Esophagus muscularis mucosa (tissue), 3 donors: ENCODE results near the gene GLMN.

Experiments used
- CTCF ChIP-seq, 3 experiments: fragments of 200-600 bp in 2 of 3; fragments of 450-650 bp in 1 of 3; sonication (generic) in 2 of 3; IDR thresholded peaks; one replicate each; pipeline ENCODE4 v1.5.1; 2017 to 2019; ENCODE audit warnings: antibody characterized with exemption in 3 of 3, mild to moderate bottlenecking in 2 of 3, moderate library complexity in 1 of 3
- POLR2A ChIP-seq: fragments of 450-650 bp; IDR thresholded peaks from one replicate; pipeline ENCODE4 v1.6.1; 2017; ENCODE audit warnings: antibody characterized with exemption, moderate library complexity, mild to moderate bottlenecking, low read depth

GRCh38 chr1:92317836-92318493, 19.2 kb upstream of the GLMN start:
- no peak for TF ChIP-seq CTCF (IDR thresholded peaks at IDR 0.05)
- TF ChIP-seq POLR2A, result no peak
